Measurements from ENCODE around the gene CCS. TPM values are rescaled to one million over a fixed set of nuclear protein-coding genes. Genes with fewer than 3 reads are reported as not detected.

CCS gene
- total RNA-seq, 4 donors from 2014 or later: 30.6 to 70.1 (median 47.2) TPM

GRCh38 chr11:66546966-66547661, 45.9 kb upstream of the CCS start:
- TF ChIP-seq CTCF (IDR thresholded peaks at IDR 0.05) (no peak), POLR2A (IDR thresholded peaks at IDR 0.05) (no peak)
- H3K9me3 ChIP-seq: no peaks in the 10 kb centered on the region
- no peak for DNase-seq
- peak overlapping the region in 1 of 4 donors; percentile 88 for H3K27ac ChIP-seq
- H3K4me3 ChIP-seq: peak overlapping the region; percentile 67 to 93 (median 86)
- H3K36me3 ChIP-seq: peaks cover 0 to 13% (median 0%) of the 10 kb centered on the region in 3 donors
- H3K4me1 ChIP-seq: peaks cover 0 to 30% (median 4%) of the 10 kb centered on the region in 4 donors
- no peaks in the 10 kb centered on the region for H3K27me3 ChIP-seq

- peaks cover 0 to 8% (median 0%) of the 10 kb centered on the region in 3 donors for H3K36me3 ChIP-seq
- no peak overlapping the region for H3K4me3 ChIP-seq
- no peak for TF ChIP-seq POLR2A (IDR thresholded peaks at IDR 0.05)
- TF ChIP-seq CTCF (IDR thresholded peaks at IDR 0.05): no peak
- no peaks in the 10 kb centered on the region for H3K27me3 ChIP-seq
- H3K4me1 ChIP-seq: peaks cover 0 to 30% (median 4%) of the 10 kb centered on the region in 4 donors
- no peaks in the 10 kb centered on the region for H3K9me3 ChIP-seq
- H3K27ac ChIP-seq: no peak overlapping the region
- no peak for DNase-seq
These were observed 45.3 kb upstream of the CCS start for GRCh38 chr11:66547662-66548009.

GRCh38 chr11:66548041-66548440, 44.9 kb upstream of the CCS start:
- H3K9me3 ChIP-seq: no peaks in the 10 kb centered on the region
- H3K4me1 ChIP-seq: peaks cover 0 to 27% (median 4%) of the 10 kb centered on the region in 4 donors
- H3K4me3 ChIP-seq: no peak overlapping the region
- TF ChIP-seq CTCF (IDR thresholded peaks at IDR 0.05): no peak
- TF ChIP-seq POLR2A (IDR thresholded peaks at IDR 0.05): no peak
- H3K27me3 ChIP-seq: no peaks in the 10 kb centered on the region
- no peak overlapping the region for H3K27ac ChIP-seq
- H3K36me3 ChIP-seq: peaks cover 0 to 4% (median 0%) of the 10 kb centered on the region in 3 donors
- no peak for DNase-seq

GRCh38 chr11:66548774-66549630, 44.0 kb upstream of the CCS start:
- no peak overlapping the region for H3K4me3 ChIP-seq
- peaks cover 0 to 20% (median 4%) of the 10 kb centered on the region in 4 donors for H3K4me1 ChIP-seq

GRCh38 chr11:66549696-66550095, 43.3 kb upstream of the CCS start:
- H3K4me3 ChIP-seq: no peak overlapping the region
- TF ChIP-seq POLR2A (IDR thresholded peaks at IDR 0.05) (no peak), CTCF (IDR thresholded peaks at IDR 0.05) (no peak)
- H3K4me1 ChIP-seq: peaks cover 0 to 14% (median 4%) of the 10 kb centered on the region in 4 donors
- H3K9me3 ChIP-seq: no peaks in the 10 kb centered on the region
- H3K27ac ChIP-seq: no peak overlapping the region
- no peaks in the 10 kb centered on the region for H3K27me3 ChIP-seq
- DNase-seq: no peak
- H3K36me3 ChIP-seq: no peaks in the 10 kb centered on the region

More at GRCh38 chr11:66548774-66549630, 44.0 kb upstream of the CCS start:
- H3K36me3 ChIP-seq: no peaks in the 10 kb centered on the region
- H3K9me3 ChIP-seq: no peaks in the 10 kb centered on the region
- H3K27me3 ChIP-seq: no peaks in the 10 kb centered on the region
- TF ChIP-seq CTCF (IDR thresholded peaks at IDR 0.05) (no peak), POLR2A (IDR thresholded peaks at IDR 0.05) (no peak)
- H3K27ac ChIP-seq: no peak overlapping the region
- DNase-seq: no peak

Measured in Peyer's patch (tissue), 4 donors.